Measurements from ENCODE around the gene MOK.

Gene MOK

GRCh38 chr14:102201776-102202175 is 103.2 kb downstream of the MOK start:
- no peak for DNase-seq

- no peak for DNase-seq
These were observed 103.6 kb downstream of the MOK start for GRCh38 chr14:102201353-102201738.

- no peak for DNase-seq
These were observed 104.1 kb downstream of the MOK start for GRCh38 chr14:102200690-102201352.

GRCh38 chr14:102197317-102197853 is 107.6 kb downstream of the MOK start:
- DNase-seq, result no peak

GRCh38 chr14:102196902-102197230 is 108.1 kb downstream of the MOK start:
- no peak for DNase-seq

- no peak for DNase-seq
These were observed 108.7 kb downstream of the MOK start for GRCh38 chr14:102196039-102196901.

- no peak for DNase-seq
These were observed 109.5 kb downstream of the MOK start for GRCh38 chr14:102195446-102195845.

GRCh38 chr14:102194856-102195255 is 110.1 kb downstream of the MOK start:
- DNase-seq, result no peak

GRCh38 chr14:102192840-102193502 is 112.0 kb downstream of the MOK start:
- DNase-seq, result no peak

- DNase-seq, result no peak
These were observed 115.1 kb downstream of the MOK start for GRCh38 chr14:102189874-102190273.

- DNase-seq, result no peak
These were observed 116.8 kb downstream of the MOK start for GRCh38 chr14:102188187-102188586.

- no peak for DNase-seq
These were observed 117.4 kb downstream of the MOK start for GRCh38 chr14:102187568-102188001.

GRCh38 chr14:102187044-102187443 is 117.9 kb downstream of the MOK start:
- no peak for DNase-seq

- no peak for DNase-seq
These were observed 119.6 kb downstream of the MOK start for GRCh38 chr14:102185360-102185759.

- DNase-seq, result no peak
These were observed 120.5 kb downstream of the MOK start for GRCh38 chr14:102184316-102185035.

- DNase-seq, result no peak
These were observed 121.1 kb downstream of the MOK start for GRCh38 chr14:102183886-102184285.

- DNase-seq, result no peak
These were observed 121.9 kb downstream of the MOK start for GRCh38 chr14:102182936-102183619.

- DNase-seq, result no peak
These were observed 122.8 kb downstream of the MOK start for GRCh38 chr14:102182190-102182589.

GRCh38 chr14:102181187-102181586 is 123.8 kb downstream of the MOK start:
- no peak for DNase-seq

- DNase-seq, result no peak
These were observed 124.5 kb downstream of the MOK start for GRCh38 chr14:102180248-102180998.

All from NCI-H1048 (cell line).